HG03558 (cell line): ENCODE measurements around the gene NMNAT2.
"Not testable (repeated sequence)": the region's sequence is repeated elsewhere in the genome, so short reads cannot be mapped to it uniquely, and the experiment has no call there.

Experiments
- ATAC-seq: cut with Tn5 transposase; IDR thresholded peaks from one replicate; pipeline ENCODE4 v1.9.1; 2021; ENCODE audit warnings: moderate number of reproducible peaks; ENCODE audit not compliant: unreplicated experiment; ENCODE audit errors: extremely low read depth

NMNAT2 gene

GRCh38 chr1:183419399-183419798 lies 1.2 kb upstream of the NMNAT2 start:
- ATAC-seq: no peak

GRCh38 chr1:183418696-183419095 lies 516 bp upstream of the NMNAT2 start:
- no peak for ATAC-seq

GRCh38 chr1:183416850-183417771 lies 1.1 kb downstream of the NMNAT2 start:
- no peak for ATAC-seq

GRCh38 chr1:183414365-183414764 lies 3.8 kb downstream of the NMNAT2 start:
- ATAC-seq: no peak

GRCh38 chr1:183411091-183411490 lies 7.1 kb downstream of the NMNAT2 start:
- no peak for ATAC-seq

- no peak for ATAC-seq
These were observed 10.2 kb downstream of the NMNAT2 start for GRCh38 chr1:183407961-183408360.

- ATAC-seq: no peak
These were observed 10.7 kb downstream of the NMNAT2 start for GRCh38 chr1:183407474-183407873.

- ATAC-seq: no peak
These were observed 13.7 kb downstream of the NMNAT2 start for GRCh38 chr1:183404476-183404875.

- ATAC-seq: no peak
These were observed 14.7 kb downstream of the NMNAT2 start for GRCh38 chr1:183403498-183403897.

- ATAC-seq: not testable (repeated sequence)
These were observed 16.6 kb downstream of the NMNAT2 start for GRCh38 chr1:183401565-183401964.

GRCh38 chr1:183394435-183394834 lies 23.7 kb downstream of the NMNAT2 start:
- no peak for ATAC-seq

GRCh38 chr1:183391863-183392262 lies 26.3 kb downstream of the NMNAT2 start:
- ATAC-seq: no peak

- ATAC-seq: no peak
These were observed 27.6 kb downstream of the NMNAT2 start for GRCh38 chr1:183390561-183390960.

GRCh38 chr1:183388735-183389134 lies 29.4 kb downstream of the NMNAT2 start:
- ATAC-seq: no peak

GRCh38 chr1:183385340-183386144 lies 32.6 kb downstream of the NMNAT2 start:
- no peak for ATAC-seq

GRCh38 chr1:183379951-183380350 lies 38.2 kb downstream of the NMNAT2 start:
- ATAC-seq: no peak

- no peak for ATAC-seq
These were observed 42.8 kb downstream of the NMNAT2 start for GRCh38 chr1:183375381-183375780.

GRCh38 chr1:183374825-183375224 lies 43.4 kb downstream of the NMNAT2 start:
- no peak for ATAC-seq

GRCh38 chr1:183372586-183373230 lies 45.5 kb downstream of the NMNAT2 start:
- ATAC-seq: no peak

- no peak for ATAC-seq
These were observed 47.7 kb downstream of the NMNAT2 start for GRCh38 chr1:183370399-183371058.
